Myocyte (in vitro differentiated cells): ENCODE measurements around the gene RNF182. TPM values are rescaled to one million over a fixed set of nuclear protein-coding genes. Genes with fewer than 3 reads are reported as not detected.
A peak's percentile ranks its signal among the peaks of the same experiment; 100 is the strongest.
"Not testable (repeated sequence)": the region's sequence is repeated elsewhere in the genome, so short reads cannot be mapped to it uniquely, and the experiment has no call there.

Source experiments
- DNase-seq: peaks from one replicate; pipeline ENCODE4 v3.0.0-alpha.2; 2012; ENCODE audit warnings: low read depth
- total RNA-seq: library from RNA; depleted of rRNA; stranded (reverse); fragments of >200 nt; gene quantifications from 2 replicates; pipeline ENCODE4 v1.2.3, GENCODE V29; 2014

Gene RNF182
- total RNA-seq, 1 donor from 2014 or later = 8.1 TPM

DNA sequence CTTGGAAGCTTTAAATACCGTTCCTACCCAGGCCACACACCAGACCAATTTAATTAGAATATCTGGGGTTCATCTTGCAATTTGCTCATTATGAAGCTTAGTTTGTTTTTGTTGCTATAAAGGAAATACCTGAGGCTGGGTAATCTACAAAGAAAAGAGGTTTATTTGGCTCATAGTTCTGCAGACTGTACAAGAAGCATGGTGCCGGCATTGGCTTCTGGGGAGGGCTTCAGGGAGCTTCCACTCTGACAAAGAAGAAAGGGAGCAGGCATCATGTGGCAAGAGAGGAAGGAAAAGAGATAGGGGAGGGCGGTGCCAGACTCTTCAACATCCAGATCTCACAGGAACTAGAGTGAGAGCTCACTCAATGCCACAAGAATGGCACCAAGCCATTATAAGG is 73.6 kb downstream of the RNF182 start:
- DNase-seq = no peak

DNA sequence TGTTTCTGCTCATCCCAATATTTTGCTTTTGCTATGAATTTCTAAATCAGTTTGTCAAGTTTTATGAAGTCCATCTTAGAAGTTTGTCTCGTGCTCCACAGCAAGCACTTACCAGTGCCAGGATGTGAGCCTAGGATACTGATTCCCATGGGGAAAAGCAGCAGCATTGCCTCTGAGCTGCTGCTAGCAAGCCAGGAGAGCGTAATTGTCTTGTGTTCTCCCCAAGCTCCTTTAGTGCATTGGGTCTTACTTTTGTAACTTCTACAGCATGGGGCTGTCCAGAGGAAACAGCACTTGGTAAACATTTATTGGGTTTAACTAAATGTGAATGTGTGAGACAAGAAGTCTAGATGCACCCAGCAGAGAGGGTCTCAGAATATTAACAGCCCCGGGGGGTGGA is 76.1 kb downstream of the RNF182 start:
- no peak for DNase-seq

DNA sequence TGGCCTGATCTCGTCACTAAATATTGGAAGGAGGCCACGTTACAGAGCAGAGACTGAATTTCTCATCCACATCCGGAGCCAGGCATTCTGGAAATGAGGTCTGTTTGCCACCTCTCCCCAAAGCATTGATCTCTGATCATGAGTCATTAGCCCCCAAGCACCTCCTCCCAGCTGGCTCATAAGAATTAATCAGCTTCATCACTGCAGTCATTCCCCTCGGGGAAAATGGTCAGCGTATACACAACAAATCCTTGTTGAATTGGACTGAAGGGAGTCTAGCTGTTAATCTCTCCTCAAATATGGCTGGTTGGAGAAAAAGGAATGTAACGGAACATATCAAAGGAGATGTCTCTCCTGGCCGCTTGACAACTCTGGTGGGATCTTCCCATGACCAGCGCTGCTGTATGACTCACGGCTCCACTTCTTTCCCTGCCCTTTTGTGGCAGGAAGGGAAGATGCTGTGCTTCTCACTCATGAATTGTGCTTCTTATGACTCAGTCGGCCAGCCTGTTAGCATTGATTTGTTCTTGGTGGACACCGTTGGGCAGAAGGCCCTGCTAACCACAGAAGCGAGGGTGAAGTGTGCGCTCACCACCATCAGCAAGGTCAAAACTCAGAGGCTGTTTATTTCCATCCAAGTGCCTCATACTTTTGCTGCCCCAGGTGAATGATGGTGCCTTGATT is 76.7 kb downstream of the RNF182 start:
- peak; percentile 95 for DNase-seq

DNA sequence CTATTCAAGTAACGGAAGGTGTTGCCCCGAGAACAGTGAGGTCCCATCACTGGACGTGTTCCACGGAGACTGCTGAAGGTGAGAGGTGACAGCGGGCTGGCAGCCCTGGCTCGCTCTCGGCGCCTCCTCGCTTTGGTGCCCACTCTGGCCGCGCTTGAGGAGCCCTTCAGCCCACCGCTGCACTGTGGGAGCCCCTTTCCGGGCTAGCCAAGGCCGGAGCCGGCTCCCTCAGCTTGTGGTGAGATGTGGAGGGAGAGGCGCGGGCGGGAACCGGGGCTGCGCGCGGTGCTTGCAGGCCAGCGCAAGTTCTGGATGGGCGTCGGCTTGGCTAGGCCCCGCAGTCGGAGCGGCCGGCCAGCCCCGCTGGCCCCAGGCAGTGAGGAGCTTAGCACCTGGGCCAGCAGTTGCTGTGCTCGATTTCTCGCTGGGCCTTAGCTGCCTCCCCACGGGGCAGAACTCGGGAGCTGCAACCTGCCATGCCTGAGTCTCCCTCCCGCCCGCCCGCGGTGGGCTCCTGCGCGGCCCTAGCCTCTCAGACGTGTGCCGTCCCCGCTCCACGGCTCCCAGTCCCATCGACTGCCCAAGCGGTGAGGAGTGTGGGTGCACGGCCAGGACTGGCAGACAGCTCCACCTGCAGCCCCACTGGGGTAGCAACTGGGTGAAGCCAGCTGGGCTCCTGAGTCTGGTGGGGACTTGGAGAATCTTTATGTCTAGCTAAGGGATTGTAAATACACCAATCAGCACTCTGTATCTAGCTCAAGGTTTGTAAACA is 77.6 kb downstream of the RNF182 start:
- no peak for DNase-seq

DNA sequence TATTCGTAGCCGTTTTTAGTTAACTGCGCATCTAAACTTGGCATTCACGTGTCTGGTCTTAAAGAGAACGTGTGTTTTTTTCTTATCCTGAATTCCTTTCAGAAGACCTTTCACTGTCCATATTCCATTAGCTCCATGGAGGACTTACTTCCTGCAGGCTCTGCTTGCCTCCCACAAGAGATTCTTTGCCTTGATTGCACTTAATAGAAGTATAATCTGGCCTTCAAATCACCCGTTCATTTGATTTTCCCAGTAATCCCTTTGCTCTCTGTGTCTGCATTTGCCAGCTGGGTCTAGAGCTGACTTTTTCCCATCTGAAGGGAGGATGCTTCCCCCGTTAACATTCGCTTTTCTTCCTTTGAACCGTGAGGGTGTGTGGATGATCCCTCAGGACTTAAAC is 79.5 kb downstream of the RNF182 start:
- no peak for DNase-seq

DNA sequence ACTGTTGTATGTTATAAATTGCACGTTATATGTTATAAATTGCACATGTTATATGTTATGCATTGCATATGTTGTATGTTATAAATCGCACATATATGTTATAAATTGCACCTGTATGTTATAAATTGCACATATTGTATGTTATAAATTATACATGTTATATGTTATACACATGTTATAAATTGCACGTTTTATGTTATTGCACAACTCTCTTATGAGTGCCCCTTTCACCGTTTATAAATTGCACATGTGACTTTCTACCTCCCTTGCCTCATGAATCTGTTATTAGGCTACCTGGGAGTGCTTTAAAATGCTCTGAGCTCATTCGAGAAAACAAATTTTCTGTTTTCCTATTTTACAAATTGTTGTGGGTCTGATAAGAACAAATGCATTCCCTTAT is 84.1 kb downstream of the RNF182 start:
- DNase-seq = no peak

DNA sequence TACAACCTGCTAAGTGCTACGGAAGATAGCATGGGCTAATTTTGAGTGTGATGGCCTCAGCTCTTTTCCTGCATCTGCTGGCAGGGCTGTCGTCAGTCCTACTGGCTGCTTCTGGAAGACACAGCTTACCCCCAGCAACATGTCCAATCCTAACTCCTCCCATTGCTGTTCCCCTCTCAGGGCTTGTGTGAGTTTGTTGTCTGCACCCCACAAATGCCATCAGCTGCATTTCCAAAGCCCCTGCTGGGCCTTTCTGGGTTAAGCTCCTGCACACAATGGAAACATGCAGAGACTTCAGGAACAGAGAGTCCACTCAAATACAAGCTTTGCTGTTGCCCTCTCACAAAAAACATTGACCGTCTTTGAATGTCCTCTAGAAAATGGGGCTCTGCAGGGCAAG is 84.7 kb downstream of the RNF182 start:
- no peak for DNase-seq

DNA sequence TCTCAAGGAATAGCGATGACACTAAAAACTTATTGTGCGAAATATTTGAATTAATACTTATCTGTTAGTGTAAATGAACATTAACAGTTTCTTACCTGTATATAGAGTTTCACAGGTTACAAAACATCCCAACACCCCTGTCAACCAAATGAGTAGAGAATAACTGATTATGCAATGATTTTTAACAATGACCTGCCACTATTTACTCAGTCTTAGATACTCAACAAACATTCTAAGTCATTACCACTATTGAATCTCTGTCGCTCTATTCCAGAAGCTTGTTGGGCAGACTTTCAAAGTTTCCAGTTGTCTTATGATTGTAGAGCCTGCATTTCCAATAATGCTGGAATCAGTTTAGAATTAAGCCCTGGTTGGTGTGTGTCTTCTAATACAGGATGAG is 85.5 kb downstream of the RNF182 start:
- DNase-seq = no peak

DNA sequence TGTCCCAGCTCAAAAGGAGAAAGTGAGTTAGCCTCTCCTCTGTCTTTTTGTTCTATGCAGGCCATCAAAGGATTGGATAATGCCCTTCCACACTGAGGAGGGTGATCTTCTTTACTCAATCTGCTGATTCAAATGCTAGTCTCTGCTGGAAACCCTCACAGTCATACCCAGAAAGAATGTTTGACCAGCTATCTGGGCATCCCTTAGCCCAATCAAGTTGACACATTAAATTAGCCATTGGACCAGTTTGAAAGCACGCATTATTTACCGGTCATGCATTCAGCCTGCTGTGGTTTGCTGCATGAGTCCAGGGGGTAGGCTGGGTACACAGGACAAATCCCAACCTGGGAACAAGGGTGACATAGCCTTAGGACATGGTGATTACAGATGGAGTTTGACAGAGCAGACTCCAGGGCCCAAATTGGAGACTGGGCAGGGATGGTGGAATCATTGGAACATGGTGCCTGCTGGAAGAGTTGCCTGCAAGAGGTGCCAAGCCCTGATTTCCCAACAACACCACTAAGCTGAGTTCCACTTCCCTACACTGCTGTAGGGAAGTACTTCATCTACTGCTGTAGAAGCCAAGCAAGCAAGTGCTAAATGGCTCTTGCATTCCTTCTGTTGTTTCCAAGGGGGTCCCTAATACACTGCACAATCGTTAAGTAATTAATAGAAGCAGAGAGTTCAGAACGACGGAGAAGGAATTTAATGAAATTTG is 87.7 kb downstream of the RNF182 start:
- no peak for DNase-seq

DNA sequence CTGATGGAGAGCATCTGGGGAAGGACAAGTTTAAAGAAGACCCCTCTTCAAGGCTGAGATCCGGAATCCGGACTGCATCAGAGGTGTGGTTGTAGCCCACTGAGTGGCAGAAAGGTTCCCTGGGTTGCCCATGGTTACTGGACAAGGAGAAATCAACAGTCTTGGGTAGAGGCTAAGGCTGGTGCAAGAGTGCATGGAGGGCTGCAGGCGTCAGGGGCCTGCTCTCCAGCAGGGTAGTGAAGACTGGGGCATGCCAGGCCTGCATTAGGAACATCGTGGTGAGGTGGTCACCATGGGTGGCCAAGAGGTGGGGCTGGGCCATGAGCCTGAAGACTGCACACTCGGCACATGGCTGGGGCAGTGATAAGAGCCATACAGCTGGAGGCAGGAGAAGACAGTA is 91.2 kb downstream of the RNF182 start:
- no peak for DNase-seq

DNA sequence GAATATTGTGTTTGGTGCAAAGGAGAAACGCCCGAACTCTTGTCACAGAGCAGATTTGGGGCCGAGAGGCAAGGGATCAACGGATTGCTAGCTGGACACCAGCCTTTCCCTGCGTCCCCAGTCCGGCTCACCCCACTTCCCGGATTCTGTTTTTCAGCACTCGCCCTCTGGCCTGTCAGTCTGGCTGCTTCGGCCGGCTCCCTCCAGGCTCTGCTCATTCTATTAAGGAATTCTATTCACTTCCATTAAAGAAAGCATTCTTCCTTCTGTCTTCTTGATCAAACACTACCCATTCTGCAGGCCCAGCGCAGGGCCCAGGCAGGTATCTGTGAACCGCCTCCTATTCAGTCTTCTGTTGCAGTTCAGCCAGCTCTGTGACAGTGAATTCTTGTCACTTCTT is 91.7 kb downstream of the RNF182 start:
- no peak for DNase-seq

DNA sequence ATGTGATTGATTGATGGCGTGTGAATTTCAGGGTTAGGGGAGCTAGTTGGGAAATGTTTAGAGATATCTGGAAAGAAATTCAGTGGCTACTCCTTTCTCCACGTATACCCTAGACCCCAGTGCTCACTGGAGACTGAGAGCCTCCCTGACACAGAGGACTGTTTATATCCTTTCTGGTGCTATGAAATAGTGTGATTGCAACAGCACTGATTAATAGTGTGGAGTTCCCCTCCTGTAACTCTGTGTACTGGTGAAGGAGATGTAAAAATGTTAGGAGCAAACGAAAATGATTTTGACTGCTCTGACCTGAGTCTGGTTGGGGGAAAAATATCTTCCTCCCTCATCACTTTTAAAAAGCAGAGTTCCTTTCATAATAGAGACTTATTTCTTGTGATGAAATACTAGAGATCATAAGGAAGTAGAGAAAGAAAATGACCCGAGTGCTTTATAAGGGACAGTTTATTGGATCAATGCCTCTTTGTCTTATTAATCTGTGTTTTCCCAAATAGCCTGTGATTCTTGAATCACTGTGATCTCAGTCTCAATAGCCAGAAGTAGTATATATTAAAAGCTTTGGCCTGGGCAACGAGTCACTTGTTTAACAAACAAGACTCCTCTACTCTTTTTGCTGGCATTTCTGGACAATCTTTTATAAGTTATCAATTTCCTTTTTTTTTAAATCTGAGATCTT is 92.3 kb downstream of the RNF182 start:
- no peak for DNase-seq

DNA sequence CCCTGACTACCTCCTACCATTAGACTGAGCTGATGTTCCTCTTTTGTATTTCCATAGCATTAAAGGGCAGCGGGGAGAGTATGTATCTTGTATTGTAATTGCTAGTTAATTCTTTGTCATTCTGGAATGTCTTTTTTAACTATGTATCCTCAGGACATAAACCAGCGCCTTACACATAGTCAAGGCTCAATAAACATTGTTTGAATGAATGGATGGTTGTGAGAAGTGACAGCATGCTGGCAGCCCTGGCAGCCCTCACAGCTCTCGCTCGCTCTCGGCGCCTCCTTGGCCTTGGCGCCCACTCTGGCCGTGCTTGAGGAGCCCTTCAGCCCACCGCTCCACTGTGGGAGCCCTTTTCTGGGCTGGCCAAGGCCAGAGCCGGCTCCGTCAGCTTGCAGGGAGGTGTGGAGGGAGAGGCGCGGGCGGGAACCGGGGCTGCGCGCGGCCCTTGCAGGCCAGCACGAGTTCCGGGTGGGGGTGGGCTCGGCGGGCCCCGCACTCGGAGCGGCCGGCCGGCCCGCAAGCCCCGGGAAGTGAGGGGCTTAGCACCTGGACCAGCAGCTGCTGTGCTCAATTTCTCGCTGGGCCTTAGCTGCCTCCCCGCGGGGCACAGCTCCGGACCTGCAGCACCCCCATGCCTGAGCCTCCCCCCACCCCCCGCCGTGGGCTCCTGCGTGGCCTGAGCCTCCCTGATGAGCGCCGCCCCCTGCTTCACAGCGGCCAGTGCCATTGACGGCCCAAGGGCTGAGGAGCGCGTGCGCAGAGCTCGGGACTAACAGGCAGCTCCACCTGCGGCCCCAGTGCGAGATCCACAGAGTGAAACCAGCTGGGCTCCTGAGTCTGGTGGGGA is 93.1 kb downstream of the RNF182 start:
- no peak for DNase-seq

DNA sequence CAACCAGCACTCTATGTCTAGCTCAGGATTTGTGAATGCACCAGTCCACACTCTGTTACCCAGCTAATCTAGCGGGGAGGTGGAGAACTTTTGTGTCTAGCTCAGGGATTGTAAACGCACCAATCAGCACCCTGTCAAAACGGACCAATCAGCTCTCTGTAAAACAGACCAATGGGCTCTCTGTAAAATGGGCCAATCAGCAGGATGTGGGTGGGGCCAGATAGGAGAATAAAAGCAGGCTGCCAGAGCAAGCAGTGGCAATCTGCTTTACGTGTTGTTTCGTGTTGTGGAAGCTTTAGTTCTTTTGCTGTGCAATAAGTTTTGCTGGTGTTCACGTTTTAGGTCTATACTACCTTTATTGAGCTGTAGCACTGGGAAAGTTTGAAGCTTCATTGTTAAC is 93.8 kb downstream of the RNF182 start:
- DNase-seq = not testable (repeated sequence)

DNA sequence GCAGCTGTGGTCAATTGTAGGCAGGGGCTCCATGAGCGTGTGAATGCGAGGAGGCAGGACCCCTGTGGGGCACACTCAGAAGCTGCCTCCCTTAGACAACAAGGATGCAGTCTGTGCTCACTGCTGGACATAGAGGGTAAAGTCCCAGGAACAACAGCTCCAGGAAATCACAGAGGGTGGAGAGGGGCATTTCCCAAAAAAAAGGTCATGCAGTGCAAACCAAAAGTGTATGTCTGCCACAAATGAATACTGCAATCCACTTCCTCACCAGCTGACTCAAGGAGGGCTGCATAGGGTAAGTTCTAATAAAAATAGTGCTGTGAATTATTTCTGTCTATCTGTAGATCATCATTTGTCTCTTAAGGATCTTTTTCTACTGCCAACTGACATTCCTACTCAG is 95.8 kb downstream of the RNF182 start:
- no peak for DNase-seq

DNA sequence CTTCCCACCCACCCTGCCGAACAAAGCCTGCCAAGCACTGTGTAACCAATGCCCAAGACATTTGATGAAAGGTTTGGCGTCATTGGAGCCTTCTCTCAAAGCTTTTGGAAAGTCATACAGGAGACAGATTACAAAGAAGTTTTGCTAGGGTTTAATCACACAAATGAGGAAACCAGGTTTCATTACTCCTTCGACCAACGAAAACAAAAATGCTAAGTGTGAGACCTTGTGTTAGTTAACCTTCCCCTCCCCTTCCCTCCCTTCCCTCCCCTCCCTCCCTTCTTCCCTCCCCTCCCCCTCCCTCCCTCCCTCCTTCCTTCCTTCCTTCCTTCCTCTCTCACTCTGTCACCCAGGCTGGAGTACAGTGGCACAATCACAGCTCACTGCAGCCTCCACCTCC is 96.7 kb downstream of the RNF182 start:
- no peak for DNase-seq

DNA sequence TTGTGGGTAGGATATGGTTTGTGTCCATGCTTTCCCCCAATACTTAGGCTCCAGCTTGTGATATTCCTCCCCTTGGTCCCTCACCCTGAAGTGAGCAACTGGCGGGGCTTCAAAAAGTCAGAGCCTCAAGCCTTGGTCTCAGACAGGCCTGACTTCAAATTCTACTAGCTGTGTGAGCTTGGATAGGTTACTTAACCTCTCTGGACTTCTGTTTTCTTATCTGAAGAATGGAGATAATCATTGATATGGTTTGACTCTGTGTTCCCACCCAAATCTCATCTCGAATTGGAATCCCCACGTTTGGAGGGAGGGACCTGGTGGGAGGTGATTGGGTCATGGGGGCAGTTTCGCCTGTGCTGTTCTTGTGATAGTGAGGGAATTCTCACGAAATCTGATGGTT is 97.9 kb downstream of the RNF182 start:
- DNase-seq = no peak

DNA sequence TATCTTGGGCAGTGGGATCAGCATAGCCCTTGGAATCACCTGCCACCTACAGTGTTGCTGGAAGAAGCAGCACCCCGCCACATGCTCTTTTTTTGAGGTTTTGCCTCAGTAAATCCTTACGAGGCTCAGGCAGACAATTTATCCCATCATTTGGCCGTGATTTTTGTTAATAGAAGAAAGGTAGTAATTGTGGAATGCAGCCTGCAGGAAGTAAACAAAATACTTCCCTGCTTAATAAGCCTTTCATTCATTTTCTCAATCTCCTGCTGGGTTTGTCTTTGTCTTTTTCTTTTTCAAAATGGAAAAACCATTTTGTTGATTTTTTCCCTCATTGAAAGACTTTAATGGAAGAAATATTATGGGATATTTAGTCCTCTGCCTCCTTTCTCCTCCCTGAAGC is 99.1 kb downstream of the RNF182 start:
- no peak for DNase-seq

DNA sequence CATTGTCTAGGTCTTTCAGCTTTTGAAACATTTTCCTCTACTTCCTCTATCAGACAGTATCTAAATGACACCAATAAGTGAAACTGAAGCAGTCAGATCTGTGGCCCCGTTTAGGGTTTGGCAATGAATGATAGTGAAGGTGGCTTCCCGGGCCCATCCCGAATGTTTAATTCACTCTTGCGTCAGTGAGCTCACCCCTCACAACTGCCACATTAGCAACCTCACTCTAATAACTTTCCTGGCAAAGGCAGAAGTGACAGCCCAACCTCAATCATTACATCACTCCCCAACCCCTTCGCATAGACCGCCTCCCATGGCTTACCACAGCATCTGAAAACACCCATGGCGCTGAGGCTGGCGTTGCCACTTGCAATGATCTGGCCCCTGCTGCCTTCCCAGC is 100.4 kb downstream of the RNF182 start:
- DNase-seq = peak; percentile 80

DNA sequence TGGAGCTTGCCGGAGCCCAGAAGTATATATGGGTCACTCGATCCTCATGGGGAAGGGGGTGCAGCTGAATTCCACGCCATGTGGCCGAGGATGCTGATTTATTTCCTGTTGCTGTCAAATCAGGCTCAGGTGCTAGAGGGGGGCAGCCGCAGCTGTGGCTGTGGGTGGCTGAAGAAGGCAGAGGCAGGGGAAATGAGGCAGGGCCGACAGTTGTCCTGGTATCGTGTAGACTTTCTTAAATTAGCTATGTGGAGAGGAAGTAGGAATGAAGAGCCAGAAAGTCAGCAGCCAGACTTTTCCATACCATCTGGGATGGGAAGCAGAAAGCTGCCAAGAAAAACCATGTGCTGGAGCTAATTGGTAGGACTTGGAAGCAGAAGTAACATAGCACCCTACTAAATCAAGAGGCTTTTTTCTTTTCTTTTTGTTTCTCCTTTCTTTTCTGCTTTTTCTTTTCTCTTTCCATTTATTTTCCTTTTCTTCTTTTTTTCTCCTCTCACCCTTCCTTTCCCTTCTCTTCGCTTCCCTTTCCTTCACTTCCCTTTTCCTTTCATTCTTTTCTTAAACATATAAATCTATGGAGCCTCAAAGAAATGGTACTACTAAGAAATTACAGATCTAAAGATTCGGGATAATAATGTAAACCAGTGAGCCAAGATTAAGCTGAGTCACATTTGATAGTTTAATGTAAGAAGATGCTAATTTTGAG is 102.2 kb downstream of the RNF182 start:
- peak; percentile 96 for DNase-seq
